ENCODE results near the gene SH3GL1. TPM values are rescaled to one million over a fixed set of nuclear protein-coding genes. Genes with fewer than 3 reads are reported as not detected.
A peak's percentile ranks its signal among the peaks of the same experiment; 100 is the strongest.

SH3GL1 gene, protein sequence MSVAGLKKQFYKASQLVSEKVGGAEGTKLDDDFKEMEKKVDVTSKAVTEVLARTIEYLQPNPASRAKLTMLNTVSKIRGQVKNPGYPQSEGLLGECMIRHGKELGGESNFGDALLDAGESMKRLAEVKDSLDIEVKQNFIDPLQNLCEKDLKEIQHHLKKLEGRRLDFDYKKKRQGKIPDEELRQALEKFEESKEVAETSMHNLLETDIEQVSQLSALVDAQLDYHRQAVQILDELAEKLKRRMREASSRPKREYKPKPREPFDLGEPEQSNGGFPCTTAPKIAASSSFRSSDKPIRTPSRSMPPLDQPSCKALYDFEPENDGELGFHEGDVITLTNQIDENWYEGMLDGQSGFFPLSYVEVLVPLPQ
- total RNA-seq: 10 to 100 TPM; 25.6 to 52.5 (median 33.8) TPM

DNA sequence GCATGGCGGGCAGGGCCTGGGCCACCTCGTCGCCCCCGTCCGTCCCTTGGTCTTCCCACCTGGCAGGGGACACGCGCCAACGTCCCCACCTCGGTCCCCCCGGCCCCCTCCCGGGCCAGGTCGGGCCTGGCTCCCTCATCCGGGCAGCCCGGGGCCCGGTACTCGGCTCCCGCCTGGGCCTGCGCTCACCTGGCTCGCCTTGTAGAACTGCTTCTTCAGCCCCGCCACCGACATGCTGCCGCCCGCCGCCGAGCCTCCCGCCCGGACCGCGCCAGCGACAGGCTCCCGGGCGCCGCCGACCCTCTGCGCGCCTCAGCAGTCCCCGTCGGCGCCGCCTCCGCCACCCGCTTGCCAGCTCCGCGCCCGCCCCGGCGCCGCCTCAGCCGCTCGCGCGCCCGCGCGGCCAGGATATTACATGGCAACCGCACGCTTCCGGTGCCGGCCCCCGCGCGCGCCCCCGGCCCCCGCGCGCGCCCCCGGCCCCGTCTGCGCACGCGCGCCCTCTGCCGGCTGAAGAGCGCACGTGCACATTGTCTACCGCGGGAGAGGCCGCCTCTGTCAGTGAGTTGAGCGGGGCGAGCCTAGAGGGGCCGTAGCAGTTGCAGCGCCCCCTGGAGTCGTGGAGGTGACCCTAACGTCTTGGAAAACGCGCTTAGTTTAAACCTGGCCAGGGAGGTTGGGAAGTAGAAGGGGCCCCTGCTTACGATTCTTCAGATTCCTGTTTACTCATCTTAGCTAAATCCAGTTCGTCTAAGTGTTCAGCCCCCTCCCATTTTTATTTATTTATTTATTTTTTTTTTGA, at the start of gene SH3GL1:
Gene SH3GL1, minus strand, starts transcription at position 413 of the 802 bp plus-strand sequence. Its CDS starts 179 bp downstream, at position 234.
- Histone ChIP-seq H3K4me3 (peak within 1 kb of the TSS; percentile 92 to 99 (median 94)), H3K36me3 (no peaks in the 10 kb centered on the region), H3K27me3 (no peaks in the 10 kb centered on the region), H3K4me1 (peaks cover 8 to 13% of the 10 kb centered on the region in 2 donors), H3K9me3 (no peaks in the 10 kb centered on the region), H3K27ac (peak within 1 kb of the TSS; percentile 95 to 97)
- peak; percentile 92 to 95 for DNase-seq (ENCODE audit: low spot score in 2 of 2)
- TF ChIP-seq POLR2AphosphoS5 (IDR thresholded peaks at IDR 0.05) (peak; percentile 70 to 79 (median 73)), POLR2A (IDR thresholded peaks at IDR 0.05) (no peak)
- TF ChIP-seq, protein P1, sequence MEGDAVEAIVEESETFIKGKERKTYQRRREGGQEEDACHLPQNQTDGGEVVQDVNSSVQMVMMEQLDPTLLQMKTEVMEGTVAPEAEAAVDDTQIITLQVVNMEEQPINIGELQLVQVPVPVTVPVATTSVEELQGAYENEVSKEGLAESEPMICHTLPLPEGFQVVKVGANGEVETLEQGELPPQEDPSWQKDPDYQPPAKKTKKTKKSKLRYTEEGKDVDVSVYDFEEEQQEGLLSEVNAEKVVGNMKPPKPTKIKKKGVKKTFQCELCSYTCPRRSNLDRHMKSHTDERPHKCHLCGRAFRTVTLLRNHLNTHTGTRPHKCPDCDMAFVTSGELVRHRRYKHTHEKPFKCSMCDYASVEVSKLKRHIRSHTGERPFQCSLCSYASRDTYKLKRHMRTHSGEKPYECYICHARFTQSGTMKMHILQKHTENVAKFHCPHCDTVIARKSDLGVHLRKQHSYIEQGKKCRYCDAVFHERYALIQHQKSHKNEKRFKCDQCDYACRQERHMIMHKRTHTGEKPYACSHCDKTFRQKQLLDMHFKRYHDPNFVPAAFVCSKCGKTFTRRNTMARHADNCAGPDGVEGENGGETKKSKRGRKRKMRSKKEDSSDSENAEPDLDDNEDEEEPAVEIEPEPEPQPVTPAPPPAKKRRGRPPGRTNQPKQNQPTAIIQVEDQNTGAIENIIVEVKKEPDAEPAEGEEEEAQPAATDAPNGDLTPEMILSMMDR (IDR thresholded peaks at IDR 0.05): peak; percentile 95 to 99 (median 98)
- intact Hi-C loops (cut with DNase I; ENCODE audit: low total_unique reads): no loop called here

DNA sequence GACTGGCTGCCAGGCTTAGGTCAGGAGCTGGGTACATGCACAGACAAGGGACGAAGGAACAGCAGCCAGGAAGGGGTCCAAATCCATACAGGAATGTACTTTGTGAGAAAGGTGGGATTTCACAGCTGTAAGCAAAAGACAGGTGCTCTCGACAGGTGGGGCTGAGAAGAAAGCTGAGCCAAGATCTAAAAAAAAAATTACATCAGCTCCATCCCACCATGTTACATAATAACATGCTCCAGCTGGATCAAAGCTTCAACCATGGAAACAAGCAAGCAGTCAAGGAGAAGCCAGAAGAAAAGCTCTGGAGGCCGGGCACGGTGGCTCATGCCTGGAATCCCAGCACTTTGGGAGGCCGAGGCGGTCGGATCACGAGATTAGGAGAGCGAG, 49.3 kb upstream of the SH3GL1 start:
- H3K36me3 ChIP-seq: peaks cover 26% of the 10 kb centered on the region
- intact Hi-C loops (cut with DNase I; ENCODE audit: low total_unique reads): no loop called here

DNA sequence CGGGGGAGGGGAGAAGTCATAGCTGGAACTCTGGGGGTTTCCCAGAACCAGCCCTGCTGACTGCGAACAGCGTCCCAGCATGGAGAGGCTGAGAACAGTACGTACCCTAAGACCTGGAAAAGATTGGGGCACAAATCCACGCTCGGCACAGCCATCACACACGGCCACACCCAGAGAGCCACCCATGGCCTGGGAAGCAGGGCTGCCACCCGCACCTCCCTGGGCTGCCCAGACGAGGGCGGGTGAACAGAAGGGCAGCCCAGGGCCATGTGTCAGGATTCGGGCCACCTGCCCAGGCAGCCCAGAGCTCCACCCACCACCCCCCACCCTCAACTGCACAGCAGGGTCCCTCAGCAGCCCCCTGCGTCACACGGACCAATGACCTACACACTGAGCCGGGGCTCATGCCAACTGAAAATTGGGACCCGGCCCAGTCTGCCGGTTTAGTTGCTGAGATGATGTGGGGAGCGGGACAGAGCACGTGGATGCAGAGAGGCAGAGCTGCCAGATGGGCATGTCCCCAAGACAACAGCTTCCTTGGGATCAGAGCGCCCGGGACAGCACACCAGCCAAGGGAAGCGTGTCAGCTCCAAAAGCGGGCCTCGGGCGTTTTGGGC, 48.8 kb upstream of the SH3GL1 start:
- intact Hi-C loops (cut with DNase I; ENCODE audit: low total_unique reads): no loop called here
- TF ChIP-seq, protein P1 (IDR thresholded peaks at IDR 0.05): no peak
- TF ChIP-seq POLR2AphosphoS5 (IDR thresholded peaks at IDR 0.05) (no peak), POLR2A (IDR thresholded peaks at IDR 0.05) (no peak)
- peak in 1 of 2 donors; percentile 66 for DNase-seq (ENCODE audit: low spot score in 2 of 2)
- H3K4me3 ChIP-seq: no peak overlapping the region
- peaks cover 26% of the 10 kb centered on the region for H3K36me3 ChIP-seq
- no peaks in the 10 kb centered on the region for H3K27me3 ChIP-seq
- peak overlapping the region in 1 of 2 donors; percentile 48 for H3K27ac ChIP-seq
- H3K4me1 ChIP-seq: no peaks in the 10 kb centered on the region
- no peaks in the 10 kb centered on the region for H3K9me3 ChIP-seq

More for the DNA sequence above, 49.3 kb upstream of the SH3GL1 start:
- Histone ChIP-seq H3K27me3 (no peaks in the 10 kb centered on the region), H3K9me3 (no peaks in the 10 kb centered on the region), H3K4me3 (no peak overlapping the region), H3K4me1 (no peaks in the 10 kb centered on the region), H3K27ac (peak overlapping the region in 1 of 2 donors; percentile 48)
- DNase-seq (ENCODE audit: low spot score in 2 of 2): no peak
- no peak for TF ChIP-seq POLR2AphosphoS5 (IDR thresholded peaks at IDR 0.05)
- TF ChIP-seq POLR2A (IDR thresholded peaks at IDR 0.05): no peak
- TF ChIP-seq, protein P1 (IDR thresholded peaks at IDR 0.05): no peak

DNA sequence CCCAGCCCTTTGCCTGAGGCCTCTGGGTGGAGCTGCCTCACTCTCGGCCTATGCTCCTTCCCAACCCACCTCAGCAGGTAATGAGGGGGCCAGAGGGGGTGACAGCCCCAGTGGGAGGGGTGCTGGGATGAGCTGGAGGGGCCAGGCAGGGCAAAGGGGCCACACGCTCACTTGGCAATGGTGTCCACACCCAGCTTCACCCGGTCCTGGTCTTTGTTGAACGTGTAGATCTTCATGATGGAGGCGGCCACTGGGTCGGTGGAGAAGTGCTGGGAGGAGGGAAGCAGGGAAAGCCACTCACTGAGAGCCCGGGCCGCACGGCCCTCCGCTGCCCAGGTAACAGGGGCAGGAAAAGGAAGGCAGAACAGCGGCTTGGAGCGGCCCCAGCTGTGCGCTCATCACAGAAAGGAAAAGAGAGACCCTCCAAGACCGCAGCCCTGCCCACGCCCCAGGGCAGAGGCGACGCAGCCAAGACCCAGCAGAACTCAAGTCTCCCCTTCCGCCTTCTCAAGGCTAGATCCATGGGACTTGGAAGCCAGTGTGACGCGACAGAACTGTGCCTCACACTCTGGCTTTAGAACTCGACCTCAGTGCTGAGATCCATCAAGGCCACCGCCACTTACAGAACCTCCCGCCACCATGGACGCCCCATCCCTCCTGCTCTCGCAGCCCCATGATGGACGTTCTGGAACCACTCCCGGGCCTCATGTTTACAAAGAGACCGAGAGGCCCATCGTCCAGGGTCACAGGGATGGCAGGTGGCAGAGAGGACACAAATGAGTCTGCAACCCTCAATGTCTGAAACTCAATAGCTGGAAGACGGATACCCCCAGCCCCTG, 48.0 kb upstream of the SH3GL1 start:
- no peaks in the 10 kb centered on the region for H3K27me3 ChIP-seq
- H3K4me1 ChIP-seq: no peaks in the 10 kb centered on the region
- TF ChIP-seq, protein P1 (IDR thresholded peaks at IDR 0.05): no peak
- TF ChIP-seq POLR2A (IDR thresholded peaks at IDR 0.05) (no peak), POLR2AphosphoS5 (IDR thresholded peaks at IDR 0.05) (no peak)
- H3K36me3 ChIP-seq: peaks cover 26% of the 10 kb centered on the region
- peak overlapping the region in 1 of 2 donors; percentile 48 for H3K27ac ChIP-seq
- H3K9me3 ChIP-seq: no peaks in the 10 kb centered on the region
- DNase-seq (ENCODE audit: low spot score in 2 of 2): no peak
- intact Hi-C loops (cut with DNase I; ENCODE audit: low total_unique reads): no loop called here
- H3K4me3 ChIP-seq: no peak overlapping the region

All from breast epithelium (tissue), 4 donors.